H1 (cell line): ENCODE data around the gene ABI2. TPM values are rescaled to one million over a fixed set of nuclear protein-coding genes. Genes with fewer than 3 reads are reported as not detected.

ENCODE experiments used
- CTCF ChIA-PET: fragments of 300-600 bp; sonication (Branson Sonifier 250); formaldehyde crosslinking; loops from one replicate; lab custom pipeline; 2021; ENCODE audit not compliant: partially characterized antibody; lab: Charles Lee
- POLR2A ChIA-PET: fragments of 300-600 bp; sonication (Branson Sonifier 250); formaldehyde crosslinking; loops from one replicate; lab custom pipeline; 2021; ENCODE audit warnings: inconsistent platforms; ENCODE audit not compliant: partially characterized antibody; lab: Charles Lee
- DNase-seq, 2 experiments: peaks; one replicate each; pipeline versions ENCODE4 v3.0.0 to v3.0.0-alpha.2; 2010 to 2022; ENCODE audit warnings: low spot score in 2 of 2, low read depth in 1 of 2, mixed read lengths in 1 of 2
- FAIRE-seq: peaks from 2 replicates; lab custom pipeline; 2011; peaks lifted over from hg19 to GRCh38; lab: Jason Lieb, UNC
- H2AFZ ChIP-seq: 2 replicates; pipeline ENCODE4 v1.8.1; 2012; ENCODE audit warnings: low read length, inconsistent platforms
- H2AK5ac ChIP-seq: 2 replicates; pipeline ENCODE4 v1.6.1; 2013; ENCODE audit warnings: low read depth, low read length
- H2BK120ac ChIP-seq: replicated peaks from 2 replicates; pipeline ENCODE3; 2013; ENCODE audit warnings: low read depth, low read length, inconsistent platforms
- H2BK12ac ChIP-seq: 2 replicates; pipeline ENCODE4 v1.6.1; 2013; ENCODE audit warnings: low read depth, low read length
- H2BK15ac ChIP-seq: 2 replicates; pipeline ENCODE4 v1.6.1; 2013; ENCODE audit warnings: low read length
- H2BK20ac ChIP-seq: 2 replicates; pipeline ENCODE4 v1.6.1; 2013; ENCODE audit warnings: low read length
- H2BK5ac ChIP-seq: 2 replicates; pipeline ENCODE4 v1.6.1; 2013; ENCODE audit warnings: low read depth, low read length
- H3K14ac ChIP-seq: 2 replicates; pipeline ENCODE4 v1.6.1; 2013; ENCODE audit warnings: inconsistent platforms; ENCODE audit not compliant: insufficient read length
- H3K18ac ChIP-seq: 2 replicates; pipeline ENCODE4 v1.6.1; 2013; ENCODE audit warnings: low read length; ENCODE audit errors: extremely low read depth
- H3K23ac ChIP-seq: 2 replicates; pipeline ENCODE4 v1.6.1; 2013; ENCODE audit warnings: inconsistent platforms; ENCODE audit not compliant: insufficient read length
- H3K23me2 ChIP-seq: 2 replicates; pipeline ENCODE4 v1.6.1; 2013; ENCODE audit warnings: low read depth, low read length
- H3K27ac ChIP-seq: 2 replicates; pipeline ENCODE4 v1.6.1; 2011; ENCODE audit warnings: low read depth, low read length, inconsistent platforms
- H3K27me3 ChIP-seq, 4 experiments: replicated peaks in 1 of 4; 1 replicate in 1 of 4; 2 replicates in 3 of 4; pipeline versions ENCODE4 v1.6.1 to v1.8.1; 2011 to 2013; ENCODE audit warnings: low read length in 3 of 4, mild to moderate bottlenecking in 3 of 4, inconsistent platforms in 2 of 4, mixed read lengths in 2 of 4, moderate library complexity in 1 of 4; ENCODE audit not compliant: control insufficient read depth in 3 of 4, insufficient read depth in 3 of 4; ENCODE audit errors: extremely low read depth in 1 of 4
- H3K36me3 ChIP-seq, 4 experiments: 2 replicates each; pipeline versions ENCODE4 v1.6.1 to v1.8.1; 2011 to 2013; ENCODE audit warnings: mild to moderate bottlenecking in 4 of 4, low read length in 3 of 4, moderate library complexity in 2 of 4, control low read depth in 1 of 4, inconsistent platforms in 1 of 4; ENCODE audit not compliant: insufficient read depth in 4 of 4, control insufficient read depth in 2 of 4
- H3K4ac ChIP-seq: replicated peaks from 2 replicates; pipeline ENCODE3; 2013; ENCODE audit warnings: low read length, low read depth, mixed read lengths, inconsistent platforms; ENCODE audit not compliant: insufficient read length
- H3K4me1 ChIP-seq, 4 experiments: replicated peaks in 1 of 4; 1 replicate in 1 of 4; 2 replicates in 3 of 4; pipeline versions ENCODE4 v1.6.1 to v1.8.1; 2011 to 2013; ENCODE audit warnings: low read length in 3 of 4, inconsistent platforms in 2 of 4, mixed read lengths in 1 of 4; ENCODE audit not compliant: insufficient read depth in 4 of 4, control insufficient read depth in 3 of 4
- H3K4me2 ChIP-seq, 2 experiments: 2 replicates each; pipeline versions ENCODE4 v1.6.1 to v1.8.1; 2011 to 2013; ENCODE audit warnings: low read depth in 2 of 2, low read length in 2 of 2, control low read depth in 1 of 2, inconsistent platforms in 1 of 2, mild to moderate bottlenecking in 1 of 2; ENCODE audit not compliant: insufficient read depth in 1 of 2
- H3K4me3 ChIP-seq, 4 experiments: fragments of 200-600, 300-600 bp in 1 of 4; sonication (generic), shearing (Covaris generic), sonication (Bioruptor Twin) in 1 of 4; 2 replicates each; pipeline versions ENCODE4 v1.5.1 to v1.8.1; 2011 to 2016; ENCODE audit warnings: low read length in 4 of 4, low read depth in 3 of 4, control low read depth in 2 of 4, inconsistent platforms in 2 of 4, mild to moderate bottlenecking in 2 of 4, mixed read lengths in 1 of 4, moderate library complexity in 1 of 4; ENCODE audit not compliant: insufficient read depth in 2 of 4; ENCODE audit errors: extremely low read depth in 1 of 4
- H3K56ac ChIP-seq: replicated peaks from 2 replicates; pipeline ENCODE3; 2013; ENCODE audit warnings: low read depth, mild to moderate bottlenecking, mixed read lengths, low read length, inconsistent platforms; ENCODE audit not compliant: insufficient read length
- H3K79me1 ChIP-seq: 2 replicates; pipeline ENCODE4 v1.6.1; 2013; ENCODE audit warnings: low read depth, low read length, control low read depth
- H3K79me2 ChIP-seq, 2 experiments: 2 replicates each; pipeline versions ENCODE4 v1.6.1 to v1.8.1; 2012 to 2013; ENCODE audit warnings: low read length in 2 of 2, mild to moderate bottlenecking in 2 of 2, inconsistent platforms in 1 of 2; ENCODE audit not compliant: insufficient read depth in 2 of 2, control insufficient read depth in 1 of 2
- H3K9ac ChIP-seq, 4 experiments: replicated peaks in 1 of 4; 1 replicate in 1 of 4; 2 replicates in 3 of 4; pipeline versions ENCODE4 v1.6.1 to v1.8.1; 2011 to 2013; ENCODE audit warnings: low read depth in 3 of 4, low read length in 3 of 4, control low read depth in 2 of 4, mild to moderate bottlenecking in 2 of 4, moderate library complexity in 2 of 4, inconsistent platforms in 1 of 4; ENCODE audit errors: extremely low read depth in 1 of 4
- H3K9me3 ChIP-seq, 2 experiments: 2 replicates each; pipeline versions ENCODE4 v1.6.1 to v1.8.1; 2012 to 2013; ENCODE audit warnings: mild to moderate bottlenecking in 2 of 2, moderate library complexity in 2 of 2, control low read depth in 1 of 2, inconsistent platforms in 1 of 2, low read depth in 1 of 2, low read length in 1 of 2, mixed read lengths in 1 of 2; ENCODE audit not compliant: insufficient read depth in 2 of 2
- H4K20me1 ChIP-seq, 2 experiments: replicated peaks in 1 of 2; 2 replicates each; pipeline versions ENCODE3 to v1.8.1; 2011 to 2013; ENCODE audit warnings: inconsistent platforms in 2 of 2, low read length in 2 of 2, mild to moderate bottlenecking in 1 of 2; ENCODE audit not compliant: insufficient read depth in 2 of 2, control insufficient read depth in 1 of 2
- H4K5ac ChIP-seq: 2 replicates; pipeline ENCODE4 v1.6.1; 2013; ENCODE audit warnings: low read length, low read depth, mixed read lengths, inconsistent platforms; ENCODE audit not compliant: insufficient read length
- H4K8ac ChIP-seq: 2 replicates; pipeline ENCODE4 v1.8.0; 2013; ENCODE audit warnings: mild to moderate bottlenecking, moderate library complexity, low read length, inconsistent platforms; ENCODE audit not compliant: insufficient read depth; ENCODE audit errors: extremely low read depth
- H4K91ac ChIP-seq: replicated peaks from 2 replicates; pipeline ENCODE3; 2013; ENCODE audit warnings: low read length, mixed read lengths, inconsistent platforms; ENCODE audit not compliant: insufficient read length
- CBX5 ChIP-seq: fragments of 300-800, 300-1000 bp; sonication (generic); IDR thresholded peaks from 2 replicates; pipeline ENCODE4 v1.7.1; 2016; ENCODE audit warnings: antibody characterized with exemption, low read length, low read depth
- HDAC2 ChIP-seq, 2 experiments: fragments of 300-600 bp in 1 of 2; sonication (generic) in 1 of 2; IDR thresholded peaks; 2 replicates each; pipeline ENCODE4 v1.6.1; 2011 to 2012; ENCODE audit warnings: low read depth in 2 of 2, low read length in 2 of 2, mild to moderate bottlenecking in 2 of 2, moderate library complexity in 2 of 2, borderline replicate concordance in 1 of 2, inconsistent platforms in 1 of 2
- JUND ChIP-seq: IDR thresholded peaks from 2 replicates; pipeline ENCODE4 v1.6.1; 2011; ENCODE audit warnings: mild to moderate bottlenecking, improper control_type of control experiment, low read length
- RNF2 ChIP-seq: fragments of 200-900, 300-1000 bp; sonication (generic); IDR thresholded peaks from 2 replicates; pipeline ENCODE4 v1.7.1; 2016; ENCODE audit warnings: borderline replicate concordance, low read depth, mild to moderate bottlenecking, antibody characterized with exemption, low read length; ENCODE audit not compliant: poor library complexity, severe bottlenecking; ENCODE audit errors: missing control alignments
- RXRA ChIP-seq: IDR thresholded peaks from 2 replicates; pipeline ENCODE4 v1.6.1; 2011; ENCODE audit warnings: low read depth, mild to moderate bottlenecking, low read length, moderate library complexity; ENCODE audit not compliant: insufficient read depth
- TAF7 ChIP-seq: optimal IDR thresholded peaks from 2 replicates; pipeline ENCODE3; 2011; ENCODE audit warnings: low read depth, mild to moderate bottlenecking, inconsistent platforms, low read length, moderate library complexity, borderline replicate concordance
- TBP ChIP-seq: IDR thresholded peaks from 2 replicates; pipeline ENCODE4 v1.6.1; 2011; ENCODE audit warnings: low read depth, low read length, improper control_type of control experiment
- USF2 ChIP-seq: IDR thresholded peaks from 2 replicates; pipeline ENCODE4 v1.6.1; 2011; ENCODE audit warnings: low read length, improper control_type of control experiment
- WGBS, 2 experiments: shearing (Covaris generic) in 1 of 2; methylation state at CpG; one replicate each; pipeline versions ENCODE4 v1.1.6 to v1.1.7; 2013 to 2015; ENCODE audit warnings: low lambda C conversion rate in 2 of 2, mixed read lengths in 2 of 2, inconsistent platforms in 1 of 2, low coverage in 1 of 2, missing lambda C conversion rate in 1 of 2; ENCODE audit not compliant: insufficient replicate concordance in 2 of 2, insufficient coverage in 1 of 2, insufficient read length in 1 of 2; ENCODE audit errors: extremely low coverage in 1 of 2, missing lambda C conversion rate in 1 of 2; 5-methylcytosine and 5-hydroxymethylcytosine counted together
- polyA plus RNA-seq, 7 experiments: library from polyadenylated mRNA; depleted of rRNA in 3 of 7; stranded (reverse) in 5 of 7; unstranded in 2 of 7; fragments of >200 nt in 5 of 7; fragments of 200-250 nt in 2 of 7; gene quantifications; 1 replicate in 5 of 7; 2 replicates in 1 of 7; 4 replicates in 1 of 7; pipeline versions ENCODE4 v1.2.1 to v1.2.3, GENCODE V29; 2011 to 2013; ENCODE audit warnings: missing spikeins in 2 of 7, mixed read lengths in 2 of 7
- total RNA-seq: library from RNA; stranded (reverse); fragmentation: NEBNext Ultra II Directional; extraction: Animal tissue kit (Norgen Biotek cat#: 25700); gene quantifications from 2 replicates; pipeline ENCODE4 v1.2.1, GENCODE V29; 2021

The ABI2 gene
- total and polyA plus RNA-seq, 2 of the 8 experiments (the other 6 are each of a cell fraction or from before 2014, with no cell fraction given), result 62.3 to 118 TPM

- Histone ChIP-seq H3K23ac (no peak overlapping the region), H3K4me1 (no peaks in the 10 kb centered on the region), H3K27ac (no peak overlapping the region), H2BK15ac (no peak overlapping the region), H3K4me2 (no peak overlapping the region), H3K14ac (no peak overlapping the region), H3K4me3 (no peak overlapping the region), H3K9me3 (no peaks in the 10 kb centered on the region), H4K20me1 (no peaks in the 10 kb centered on the region), H2BK5ac (no peak overlapping the region), H3K27me3 (peaks cover 0 to 1% (median 0%) of the 10 kb centered on the region in 4 experiments; a peak in 1 of 7 replicates), H2BK12ac (no peak overlapping the region), H3K79me2 (0 out of 4 replicates have a peak, but pooled peaks cover 0 to 7% of the 10 kb centered on the region in 2 experiments), H2BK120ac (no peak overlapping the region), H3K18ac (no peak overlapping the region), H3K79me1 (no peaks in the 10 kb centered on the region), H3K9ac (no peak overlapping the region), H2AFZ (no peak overlapping the region), H3K23me2 (no peaks in the 10 kb centered on the region), H4K8ac (no peak overlapping the region), H4K91ac (no peak overlapping the region), H4K5ac (no peak overlapping the region), H3K36me3 (peaks cover 0 to 20% (median 5%) of the 10 kb centered on the region in 4 experiments; a peak in 6 of 8 replicates), H2BK20ac (no peak overlapping the region), H3K56ac (no peak overlapping the region), H2AK5ac (no peak overlapping the region), H3K4ac (no peak overlapping the region)
- WGBS, 2 experiments, result 91% methylated on average over 2 of the region's 2 CpGs; no CpG with 5 or more reads in 1 of the 2 experiments
- CTCF ChIA-PET, result interaction anchor here (0.8 kb wide), 1 partner anchor 322 kb away, joined by 4 read pairs; no protein-coding TSS in a partner anchor
- DNase-seq (no peak), FAIRE-seq (no peak)
- TF ChIP-seq RXRA, result no peak
- TF ChIP-seq JUND, result no peak
- TF ChIP-seq HDAC2 (IDR thresholded peaks at IDR 0.05; ENCODE audit: borderline replicate concordance in 1 of 2, low read depth in 2 of 2, low read length in 2 of 2), result no peak
- TF ChIP-seq RNF2, result no peak
- no peak for TF ChIP-seq USF2
- TF ChIP-seq CBX5, result no peak
- TF ChIP-seq TAF7, result no peak
- no peak for TF ChIP-seq TBP
- POLR2A ChIA-PET, result no interaction called here
Observed at GRCh38 chr2:203492965-203493364, 164.8 kb downstream of the ABI2 start.
